ENCODE results near the gene ZNF460. TPM values are rescaled to one million over a fixed set of nuclear protein-coding genes. Genes with fewer than 3 reads are reported as not detected.

Gene ZNF460
- total RNA-seq, 4 donors from 2014 or later: 88.0 to 139 (median 92.3) TPM

GRCh38 chr19:57317503-57317902 lies 37.2 kb downstream of the ZNF460 start:
- no peak overlapping the region for H3K4me3 ChIP-seq (replicated peaks in 1 of 3)
- TF ChIP-seq POLR2A (IDR thresholded peaks at IDR 0.05) (no peak), CTCF (IDR thresholded peaks at IDR 0.05) (no peak)
- H3K27ac ChIP-seq: no peak overlapping the region
- WGBS, 2 donors: 7 to 10% methylated on average over 22 to 27 of the region's 29 CpGs
- no peaks in the 10 kb centered on the region for H3K36me3 ChIP-seq
- peaks cover 12 to 15% of the 10 kb centered on the region in 2 donors for H3K4me1 ChIP-seq
- H3K9me3 ChIP-seq: no peaks in the 10 kb centered on the region
- H3K27me3 ChIP-seq: no peaks in the 10 kb centered on the region
- DNase-seq: peak; percentile 16 to 19
- intact Hi-C loops (cut with DNase I): no loop called here

GRCh38 chr19:57319869-57320179 lies 39.5 kb downstream of the ZNF460 start:
- no peak for DNase-seq
- Histone ChIP-seq H3K4me1 (peaks cover 12 to 15% of the 10 kb centered on the region in 2 donors), H3K27ac (peak overlapping the region; percentile 80 to 84 (median 84)), H3K27me3 (no peaks in the 10 kb centered on the region), H3K36me3 (peaks cover 14 to 15% of the 10 kb centered on the region in 2 donors), H3K4me3 (replicated peaks in 1 of 3) (peak overlapping the region; percentile 86 to 100 (median 86)), H3K9me3 (no peaks in the 10 kb centered on the region)
- intact Hi-C loops (cut with DNase I): no loop called here
- 0% methylated on average over 1 of the region's 1 CpG for WGBS, 2 donors
- TF ChIP-seq POLR2A (IDR thresholded peaks at IDR 0.05) (no peak), CTCF (IDR thresholded peaks at IDR 0.05) (no peak)

GRCh38 chr19:57320180-57321084 lies 40.1 kb downstream of the ZNF460 start, which contains the start of gene ZNF543:
TSS of gene ZNF543 (plus strand) at chr19:57320472. CDS start at chr19:57320854, 382 bp downstream.
- Histone ChIP-seq H3K36me3 (peaks cover 20 to 21% of the 10 kb centered on the region in 2 donors), H3K27ac (peak within 1 kb of the TSS; percentile 80 to 84 (median 84)), H3K4me1 (peaks cover 12 to 15% of the 10 kb centered on the region in 2 donors), H3K9me3 (no peaks in the 10 kb centered on the region), H3K27me3 (no peaks in the 10 kb centered on the region), H3K4me3 (replicated peaks in 1 of 3) (peak within 1 kb of the TSS; percentile 86 to 100 (median 86))
- TF ChIP-seq POLR2A (IDR thresholded peaks at IDR 0.05) (peak in 1 of 2 donors; percentile 85), CTCF (IDR thresholded peaks at IDR 0.05) (no peak)
- peak; percentile 96 to 97 for DNase-seq
- 0 to 1% methylated on average over 21 to 33 of the region's 71 CpGs for WGBS, 2 donors
- intact Hi-C loops (cut with DNase I): no loop called here

GRCh38 chr19:57321116-57321515 lies 40.8 kb downstream of the ZNF460 start:
- Histone ChIP-seq H3K27ac (peak overlapping the region in 1 of 3 donors; percentile 84), H3K9me3 (no peaks in the 10 kb centered on the region), H3K4me1 (peaks cover 12 to 15% of the 10 kb centered on the region in 2 donors), H3K4me3 (replicated peaks in 1 of 3) (peak overlapping the region; percentile 86 to 100 (median 86)), H3K27me3 (no peaks in the 10 kb centered on the region), H3K36me3 (peaks cover 26 to 27% of the 10 kb centered on the region in 2 donors)
- DNase-seq: no peak
- 38 to 39% methylated on average over 8 of the region's 8 CpGs for WGBS, 2 donors
- TF ChIP-seq CTCF (IDR thresholded peaks at IDR 0.05): no peak
- TF ChIP-seq POLR2A (IDR thresholded peaks at IDR 0.05): no peak
- intact Hi-C loops (cut with DNase I): no loop called here

GRCh38 chr19:57321751-57322150 lies 41.5 kb downstream of the ZNF460 start:
- 72% methylated on average over 3 of the region's 3 CpGs for WGBS, 2 donors
- Histone ChIP-seq H3K4me1 (peaks cover 12 to 15% of the 10 kb centered on the region in 2 donors), H3K27me3 (no peaks in the 10 kb centered on the region), H3K9me3 (no peaks in the 10 kb centered on the region), H3K4me3 (replicated peaks in 1 of 3) (no peak overlapping the region), H3K36me3 (peaks cover 32 to 33% of the 10 kb centered on the region in 2 donors), H3K27ac (no peak overlapping the region)
- no peak for TF ChIP-seq POLR2A (IDR thresholded peaks at IDR 0.05)
- no peak for TF ChIP-seq CTCF (IDR thresholded peaks at IDR 0.05)
- no peak for DNase-seq
- intact Hi-C loops (cut with DNase I): no loop called here
